H9 (cell line): ENCODE results near the gene LDLRAD4. TPM values are rescaled to one million over a fixed set of nuclear protein-coding genes. Genes with fewer than 3 reads are reported as not detected.

ENCODE experiments used
- DNase-seq: peaks from one replicate; pipeline ENCODE4 v3.0.0-alpha.2; 2017
- H2AFZ ChIP-seq: one replicate; pipeline ENCODE4 v1.6.1; 2013; ENCODE audit warnings: mild to moderate bottlenecking, low read length, control low read depth, moderate library complexity
- H2AK5ac ChIP-seq: 2 replicates; pipeline ENCODE4 v1.6.1; 2013; ENCODE audit warnings: low read length, control low read depth, mixed read lengths; ENCODE audit not compliant: insufficient read length
- H2BK120ac ChIP-seq: one replicate; pipeline ENCODE4 v1.6.1; 2013; ENCODE audit warnings: low read depth, mild to moderate bottlenecking, low read length, control low read depth, inconsistent platforms; ENCODE audit not compliant: poor library complexity, severe bottlenecking
- H2BK12ac ChIP-seq: 2 replicates; pipeline ENCODE4 v1.6.1; 2013; ENCODE audit warnings: low read length, control low read depth, mixed read lengths, low read depth; ENCODE audit not compliant: insufficient read length
- H2BK15ac ChIP-seq: 2 replicates; pipeline ENCODE4 v1.6.1; 2013; ENCODE audit warnings: low read depth, low read length, control low read depth
- H2BK20ac ChIP-seq: one replicate; pipeline ENCODE4 v1.6.1; 2013; ENCODE audit warnings: low read depth, mild to moderate bottlenecking, low read length, control low read depth, inconsistent platforms; ENCODE audit not compliant: poor library complexity, severe bottlenecking
- H2BK5ac ChIP-seq: 2 replicates; pipeline ENCODE4 v1.6.1; 2013; ENCODE audit warnings: low read length, control low read depth, mixed read lengths; ENCODE audit not compliant: insufficient read length
- H3K14ac ChIP-seq: 2 replicates; pipeline ENCODE4 v1.6.1; 2013; ENCODE audit warnings: low read length, control low read depth; ENCODE audit not compliant: insufficient read depth
- H3K18ac ChIP-seq: 2 replicates; pipeline ENCODE4 v1.6.1; 2013; ENCODE audit warnings: low read depth, mild to moderate bottlenecking, mixed read lengths, low read length, control low read depth; ENCODE audit not compliant: insufficient read length
- H3K23ac ChIP-seq: 2 replicates; pipeline ENCODE4 v1.6.1; 2013; ENCODE audit warnings: low read length, control low read depth, mixed read lengths, low read depth; ENCODE audit not compliant: insufficient read length
- H3K23me2 ChIP-seq: 2 replicates; pipeline ENCODE4 v1.6.1; 2013; ENCODE audit warnings: low read depth, mild to moderate bottlenecking, mixed read lengths, low read length, control low read depth; ENCODE audit not compliant: insufficient read length, poor library complexity, severe bottlenecking
- H3K27ac ChIP-seq: 2 replicates; pipeline ENCODE4 v1.5.1; 2013; ENCODE audit warnings: low read length, control low read depth, mixed read lengths, low read depth; ENCODE audit not compliant: insufficient read length
- H3K27me3 ChIP-seq: 2 replicates; pipeline ENCODE4 v1.6.1; 2013; ENCODE audit warnings: low read length, control low read depth, inconsistent platforms; ENCODE audit not compliant: insufficient read depth
- H3K4ac ChIP-seq: 2 replicates; pipeline ENCODE4 v1.6.1; 2013; ENCODE audit warnings: low read depth, mild to moderate bottlenecking, control low read depth, inconsistent platforms, low read length, moderate library complexity
- H3K4me1 ChIP-seq: 2 replicates; pipeline ENCODE4 v1.6.1; 2013; ENCODE audit warnings: low read length, control low read depth, inconsistent platforms; ENCODE audit not compliant: insufficient read depth
- H3K4me2 ChIP-seq: 2 replicates; pipeline ENCODE4 v1.6.1; 2013; ENCODE audit warnings: low read length, control low read depth, mixed read lengths; ENCODE audit not compliant: insufficient read length, insufficient read depth
- H3K56ac ChIP-seq: 2 replicates; pipeline ENCODE4 v1.6.1; 2013; ENCODE audit warnings: low read depth, mild to moderate bottlenecking, mixed read lengths, low read length, control low read depth; ENCODE audit not compliant: insufficient read length
- H3K79me1 ChIP-seq: 2 replicates; pipeline ENCODE4 v1.6.1; 2013; ENCODE audit warnings: low read depth, mild to moderate bottlenecking, moderate library complexity, low read length, control low read depth, inconsistent platforms; ENCODE audit not compliant: insufficient read depth, poor library complexity, severe bottlenecking
- H3K79me2 ChIP-seq: 2 replicates; pipeline ENCODE4 v1.6.1; 2013; ENCODE audit warnings: low read length, control low read depth, inconsistent platforms; ENCODE audit not compliant: insufficient read depth
- H3K9ac ChIP-seq: 2 replicates; pipeline ENCODE4 v1.6.1; 2013; ENCODE audit warnings: low read length, control low read depth, mixed read lengths; ENCODE audit not compliant: insufficient read length; ENCODE audit errors: extremely low read depth
- H3K9me3 ChIP-seq: one replicate; pipeline ENCODE4 v1.6.1; 2013; ENCODE audit warnings: low read depth, low read length, inconsistent platforms; ENCODE audit not compliant: control insufficient read depth
- H3T11ph ChIP-seq: one replicate; pipeline ENCODE4 v1.6.1; 2013; ENCODE audit warnings: mild to moderate bottlenecking, low read length, control low read depth, inconsistent platforms
- H4K20me1 ChIP-seq: one replicate; pipeline ENCODE4 v1.6.1; 2013; ENCODE audit not compliant: control insufficient read depth, insufficient read length, insufficient read depth
- H4K5ac ChIP-seq: 2 replicates; pipeline ENCODE4 v1.6.1; 2013; ENCODE audit warnings: low read depth, mild to moderate bottlenecking, mixed read lengths, low read length, control low read depth; ENCODE audit not compliant: insufficient read length
- H4K8ac ChIP-seq: replicated peaks from 2 replicates; pipeline ENCODE4 v1.6.1; 2013; ENCODE audit warnings: low read length, control low read depth, mixed read lengths, low read depth; ENCODE audit not compliant: insufficient read length
- H4K91ac ChIP-seq: 2 replicates; pipeline ENCODE4 v1.6.1; 2013; ENCODE audit warnings: low read depth, mild to moderate bottlenecking, moderate library complexity, mixed read lengths, low read length, control low read depth; ENCODE audit not compliant: insufficient read length
- H3K27ac Mint-ChIP-seq, 3 experiments: 2 replicates in 2 of 3; 3 replicates in 1 of 3; pipeline ENCODE4 v1.8.0; 2020 to 2021; ENCODE audit warnings: mixed read lengths in 3 of 3, mild to moderate bottlenecking in 1 of 3, moderate library complexity in 1 of 3
- H3K27me3 Mint-ChIP-seq: 2 replicates; pipeline ENCODE4 v1.8.0; 2021; ENCODE audit warnings: low read depth, mild to moderate bottlenecking, moderate library complexity, mixed read lengths
- H3K36me3 Mint-ChIP-seq, 3 experiments: 2 replicates in 2 of 3; 3 replicates in 1 of 3; pipeline ENCODE4 v1.8.0; 2020 to 2021; ENCODE audit warnings: low read depth in 3 of 3, mixed read lengths in 3 of 3; ENCODE audit not compliant: insufficient read depth in 1 of 3
- H3K4me1 Mint-ChIP-seq, 2 experiments: 2 replicates each; pipeline ENCODE4 v1.8.0; 2020; ENCODE audit warnings: mixed read lengths in 2 of 2
- H3K4me3 Mint-ChIP-seq, 2 experiments: 2 replicates in 1 of 2; 3 replicates in 1 of 2; pipeline ENCODE4 v1.8.0; 2020 to 2021; ENCODE audit warnings: mild to moderate bottlenecking in 2 of 2, mixed read lengths in 2 of 2, moderate library complexity in 1 of 2
- H3K9me3 Mint-ChIP-seq, 2 experiments: 2 replicates in 1 of 2; 3 replicates in 1 of 2; pipeline ENCODE4 v1.8.0; 2020; ENCODE audit warnings: mild to moderate bottlenecking in 2 of 2, mixed read lengths in 2 of 2, moderate library complexity in 1 of 2
- WGBS: extraction: QIAGEN DNeasy Blood & Tissue Kit; methylation state at CpG from one replicate; pipeline ENCODE4 v1.1.7; 2013; ENCODE audit warnings: missing lambda C conversion rate, low lambda C conversion rate, mixed read lengths; ENCODE audit not compliant: insufficient read length; ENCODE audit errors: extremely low coverage; 5-methylcytosine and 5-hydroxymethylcytosine counted together
- total RNA-seq: library from RNA; stranded (reverse); gene quantifications from 2 replicates; pipeline ENCODE4 v1.2.1, GENCODE V29; 2021
- TF ChIP-seq, protein P1 (sequence below): fragments of 200-600 bp; sonication (generic); conservative IDR thresholded peaks from 3 replicates; pipeline ENCODE4 v1.8.0; 2021; ENCODE audit warnings: antibody characterized with exemption, mild to moderate bottlenecking

The LDLRAD4 gene
- total RNA-seq, 1 experiment from 2014 or later: 3.9 TPM

DNA sequence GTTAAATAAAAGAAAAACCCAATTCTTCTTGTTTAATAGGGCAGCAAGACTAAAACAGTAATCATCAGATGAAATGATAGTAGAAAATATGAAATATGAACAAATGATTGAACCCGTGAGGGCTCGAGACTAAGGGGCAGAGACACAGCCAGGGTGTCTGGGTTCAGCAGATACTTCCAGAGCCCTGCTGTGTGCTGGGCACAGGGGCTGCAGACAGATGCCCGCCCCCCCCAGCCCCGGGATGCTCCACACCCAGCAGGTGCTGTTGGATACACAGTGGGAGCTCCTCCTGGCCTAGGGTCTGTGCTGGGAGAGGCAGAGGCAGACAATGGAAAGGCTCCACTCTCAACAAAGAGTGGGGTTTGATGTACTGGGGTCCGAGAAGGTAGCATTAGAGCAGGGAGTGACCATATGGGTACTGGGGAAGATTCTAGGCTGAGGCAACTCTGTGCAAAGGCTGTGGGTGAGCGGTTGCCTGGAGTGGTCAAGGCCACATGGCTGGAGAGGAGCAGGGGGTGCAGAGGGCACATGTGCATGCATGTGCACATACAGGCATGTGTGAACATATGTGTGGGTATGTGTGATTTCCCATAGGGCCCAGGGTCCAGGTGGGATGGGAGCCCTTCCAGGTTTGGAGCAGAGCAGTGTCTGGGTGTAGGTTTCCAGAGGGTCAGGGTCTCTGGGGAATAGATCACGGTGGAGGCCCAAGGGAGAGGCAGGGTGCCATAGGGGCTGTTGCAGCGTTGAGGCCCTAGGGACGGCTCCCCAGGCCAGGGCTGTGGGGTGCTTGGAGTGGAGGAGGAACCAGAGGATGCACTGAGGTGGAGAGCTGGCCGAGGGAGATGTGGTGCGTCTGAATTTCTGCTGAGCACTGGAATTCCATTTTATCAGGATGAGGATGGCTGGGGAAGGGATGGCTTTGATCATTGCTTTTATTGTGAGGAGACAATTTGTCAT lies 36.7 kb downstream of the LDLRAD4 start:
- no peak overlapping the region for H3K4me3 Mint-ChIP-seq
- H3K27me3 ChIP-seq: no peaks in the 10 kb centered on the region
- TF ChIP-seq, protein P1, sequence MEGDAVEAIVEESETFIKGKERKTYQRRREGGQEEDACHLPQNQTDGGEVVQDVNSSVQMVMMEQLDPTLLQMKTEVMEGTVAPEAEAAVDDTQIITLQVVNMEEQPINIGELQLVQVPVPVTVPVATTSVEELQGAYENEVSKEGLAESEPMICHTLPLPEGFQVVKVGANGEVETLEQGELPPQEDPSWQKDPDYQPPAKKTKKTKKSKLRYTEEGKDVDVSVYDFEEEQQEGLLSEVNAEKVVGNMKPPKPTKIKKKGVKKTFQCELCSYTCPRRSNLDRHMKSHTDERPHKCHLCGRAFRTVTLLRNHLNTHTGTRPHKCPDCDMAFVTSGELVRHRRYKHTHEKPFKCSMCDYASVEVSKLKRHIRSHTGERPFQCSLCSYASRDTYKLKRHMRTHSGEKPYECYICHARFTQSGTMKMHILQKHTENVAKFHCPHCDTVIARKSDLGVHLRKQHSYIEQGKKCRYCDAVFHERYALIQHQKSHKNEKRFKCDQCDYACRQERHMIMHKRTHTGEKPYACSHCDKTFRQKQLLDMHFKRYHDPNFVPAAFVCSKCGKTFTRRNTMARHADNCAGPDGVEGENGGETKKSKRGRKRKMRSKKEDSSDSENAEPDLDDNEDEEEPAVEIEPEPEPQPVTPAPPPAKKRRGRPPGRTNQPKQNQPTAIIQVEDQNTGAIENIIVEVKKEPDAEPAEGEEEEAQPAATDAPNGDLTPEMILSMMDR: no peak
- H3K9ac ChIP-seq: no peak overlapping the region
- H3K27ac Mint-ChIP-seq: peak overlapping the region in 1 of 3 experiments; percentile 87; a peak in 2 of 7 replicates
- no peak overlapping the region for H2AFZ ChIP-seq
- H4K8ac ChIP-seq: no peak overlapping the region
- H2BK20ac ChIP-seq: no peak overlapping the region
- no peak overlapping the region for H3K14ac ChIP-seq
- H3K9me3 ChIP-seq: no peaks in the 10 kb centered on the region
- no CpG with 5 or more reads among the region's 11 CpGs for WGBS
- H3K4ac ChIP-seq: no peak overlapping the region
- no peak overlapping the region for H3K27ac ChIP-seq
- no peak overlapping the region for H2BK120ac ChIP-seq
- H3K18ac ChIP-seq: no peak overlapping the region
- no peak overlapping the region for H4K91ac ChIP-seq
- H3K56ac ChIP-seq: no peak overlapping the region
- no peaks in the 10 kb centered on the region for H3K23me2 ChIP-seq
- H3K79me1 ChIP-seq: no peaks in the 10 kb centered on the region
- H3K4me1 Mint-ChIP-seq: peaks cover 41 to 46% of the 10 kb centered on the region in 2 experiments
- DNase-seq: no peak
- H3K23ac ChIP-seq: no peak overlapping the region
- H2AK5ac ChIP-seq: no peak overlapping the region
- 0 out of 5 replicates have a peak, but pooled peaks cover 0 to 1% of the 10 kb centered on the region in 2 experiments for H3K9me3 Mint-ChIP-seq
- H2BK5ac ChIP-seq: no peak overlapping the region
- H3T11ph ChIP-seq: no peak overlapping the region
- no peak overlapping the region for H3K4me2 ChIP-seq
- H2BK12ac ChIP-seq: no peak overlapping the region
- no peak overlapping the region for H2BK15ac ChIP-seq
- no peaks in the 10 kb centered on the region for H3K79me2 ChIP-seq
- H4K20me1 ChIP-seq: no peaks in the 10 kb centered on the region
- no peak overlapping the region for H4K5ac ChIP-seq
- H3K36me3 Mint-ChIP-seq: no peaks in the 10 kb centered on the region; a peak in 1 of 7 replicates
- H3K4me1 ChIP-seq: no peaks in the 10 kb centered on the region
- H3K27me3 Mint-ChIP-seq: peaks cover 2% of the 10 kb centered on the region
